Measurements from ENCODE around the gene KRT76. TPM values are rescaled to one million over a fixed set of nuclear protein-coding genes. Genes with fewer than 3 reads are reported as not detected.

Gene KRT76
- total and polyA plus RNA-seq, 2 experiments from 2014 or later = not detected

- Histone ChIP-seq H3K4me2 (no peak overlapping the region), H2AFZ (no peak overlapping the region), H3K4me3 (no peak overlapping the region), H3K27me3 (ENCODE audit: insufficient read depth) (no peaks in the 10 kb centered on the region), H3K4me1 (ENCODE audit: insufficient read depth) (no peaks in the 10 kb centered on the region), H3K36me3 (ENCODE audit: insufficient read depth) (no peaks in the 10 kb centered on the region), H3K79me2 (replicated peaks; ENCODE audit: insufficient read depth) (no peaks in the 10 kb centered on the region), H3F3A (replicated peaks; ENCODE audit: low read depth) (no peaks in the 10 kb centered on the region), H3K27ac (ENCODE audit: low read depth) (no peak overlapping the region), H4K20me1 (replicated peaks; ENCODE audit: insufficient read depth) (no peaks in the 10 kb centered on the region), H3K9me2 (ENCODE audit: insufficient read depth) (0 out of 2 replicates have a peak, but pooled peaks cover 5% of the 10 kb centered on the region)
- H3K4me1 Mint-ChIP-seq = no peaks in the 10 kb centered on the region
- no peak for DNase-seq (ENCODE audit: low spot score)
- TF ChIP-seq ZNF462 (CRISPR knock-in tag; IDR thresholded peaks at IDR 0.05) = no peak
- TF ChIP-seq CTCF (conservative IDR thresholded peaks at IDR 0.05; ENCODE audit: low read depth in 2 of 2) = no peak
- no peak for TF ChIP-seq ZNF114 (CRISPR knock-in tag; IDR thresholded peaks at IDR 0.05)
- no peak for TF ChIP-seq EZH2 (IDR thresholded peaks at IDR 0.05; ENCODE audit: low read depth, unreplicated experiment)
- no peak for TF ChIP-seq STAT1 (IDR thresholded peaks at IDR 0.05; ENCODE audit: unreplicated experiment)
- TF ChIP-seq JUNB (IDR thresholded peaks at IDR 0.05; ENCODE audit: unreplicated experiment) = no peak
- no peak for TF ChIP-seq EZH2phosphoT487 (IDR thresholded peaks at IDR 0.05; ENCODE audit: unreplicated experiment)
- TF ChIP-seq, protein P1, sequence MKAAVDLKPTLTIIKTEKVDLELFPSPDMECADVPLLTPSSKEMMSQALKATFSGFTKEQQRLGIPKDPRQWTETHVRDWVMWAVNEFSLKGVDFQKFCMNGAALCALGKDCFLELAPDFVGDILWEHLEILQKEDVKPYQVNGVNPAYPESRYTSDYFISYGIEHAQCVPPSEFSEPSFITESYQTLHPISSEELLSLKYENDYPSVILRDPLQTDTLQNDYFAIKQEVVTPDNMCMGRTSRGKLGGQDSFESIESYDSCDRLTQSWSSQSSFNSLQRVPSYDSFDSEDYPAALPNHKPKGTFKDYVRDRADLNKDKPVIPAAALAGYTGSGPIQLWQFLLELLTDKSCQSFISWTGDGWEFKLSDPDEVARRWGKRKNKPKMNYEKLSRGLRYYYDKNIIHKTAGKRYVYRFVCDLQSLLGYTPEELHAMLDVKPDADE (IDR thresholded peaks at IDR 0.05) = no peak
- TF ChIP-seq CREB1 (CRISPR knock-in tag; IDR thresholded peaks at IDR 0.05; ENCODE audit: low read depth) = no peak
- TF ChIP-seq NANOG (IDR thresholded peaks at IDR 0.05; ENCODE audit: borderline replicate concordance) = no peak
- no peak for TF ChIP-seq REST (IDR thresholded peaks at IDR 0.05; ENCODE audit: unreplicated experiment)
- TF ChIP-seq ZNF331 (CRISPR knock-in tag; IDR thresholded peaks at IDR 0.05; ENCODE audit: low read depth) = no peak
- no peak for TF ChIP-seq POLR2AphosphoS5 (IDR thresholded peaks at IDR 0.05; ENCODE audit: low read depth)
- H3K4me3 Mint-ChIP-seq = no peak overlapping the region
- H3K27ac Mint-ChIP-seq = no peak overlapping the region
- H3K9me3 Mint-ChIP-seq = peaks cover 16% of the 10 kb centered on the region
- no peak for ATAC-seq
- no peaks in the 10 kb centered on the region for H3K36me3 Mint-ChIP-seq (ENCODE audit: low read depth)
- peaks cover 15% of the 10 kb centered on the region for H3K27me3 Mint-ChIP-seq (ENCODE audit: insufficient read depth, low read depth, poor library complexity)
These were observed 46.4 kb downstream of the KRT76 start for GRCh38 chr12:52730793-52731192.

All from GM23338 (cell line).